Measurements from ENCODE around the gene PPP1CA. TPM values are rescaled to one million over a fixed set of nuclear protein-coding genes. Genes with fewer than 3 reads are reported as not detected.
A peak's percentile ranks its signal among the peaks of the same experiment; 100 is the strongest.

Gene PPP1CA
- total RNA-seq, 3 donors from 2014 or later (not counting 1 experiment from before 2014, with no cell fraction given) = 222 to 245 (median 233) TPM

GRCh38 chr11:67389477-67389876 is 12.2 kb downstream of the PPP1CA start:
- Mint-ChIP-seq H3K27me3 (ENCODE audit: low read depth in 2 of 2) (peaks cover 7 to 8% of the 10 kb centered on the region in 2 donors), H3K4me1 (peaks cover 22 to 42% of the 10 kb centered on the region in 2 donors), H3K9me3 (no peaks in the 10 kb centered on the region), H3K27ac (peak overlapping the region; percentile 84 to 85), H3K4me3 (peak overlapping the region; percentile 85), H3K36me3 (no peaks in the 10 kb centered on the region)
- intact Hi-C loops (cut with micrococcal nuclease) = loop anchor here (1.0 kb wide), 1 partner anchor 117 kb away; no protein-coding TSS in a partner anchor
- no peak overlapping the region for H3K27ac ChIP-seq (ENCODE audit: low read length)
- H3K36me3 ChIP-seq (ENCODE audit: control insufficient read depth, insufficient read depth, low read length) = peaks cover 4% of the 10 kb centered on the region
- ATAC-seq = peak; percentile 35 to 49 (median 47)
- WGBS (ENCODE audit: insufficient coverage) = 81% methylated on average over 6 of the region's 6 CpGs
- no peak overlapping the region for H3K4me3 ChIP-seq (ENCODE audit: low read length)
- peak; percentile 48 for TF ChIP-seq CTCF (IDR thresholded peaks at IDR 0.05)
- H3K27me3 ChIP-seq (ENCODE audit: control insufficient read depth, insufficient read depth, low read length) = no peaks in the 10 kb centered on the region
- peak; percentile 50 to 73 for DNase-seq
- H3K9me3 ChIP-seq (ENCODE audit: control insufficient read depth, insufficient read depth, low read length) = no peaks in the 10 kb centered on the region
- H3K4me1 ChIP-seq (ENCODE audit: control insufficient read depth, insufficient read depth, low read length) = peaks cover 20% of the 10 kb centered on the region

GRCh38 chr11:67387518-67387917 is 14.1 kb downstream of the PPP1CA start:
- no peak for ATAC-seq
- TF ChIP-seq CTCF (IDR thresholded peaks at IDR 0.05) = no peak
- no peaks in the 10 kb centered on the region for H3K9me3 ChIP-seq (ENCODE audit: control insufficient read depth, insufficient read depth, low read length)
- H3K27me3 ChIP-seq (ENCODE audit: control insufficient read depth, insufficient read depth, low read length) = no peaks in the 10 kb centered on the region
- H3K27ac ChIP-seq (ENCODE audit: low read length) = no peak overlapping the region
- H3K4me1 Mint-ChIP-seq = peaks cover 14 to 29% of the 10 kb centered on the region in 2 donors
- no peak overlapping the region for H3K4me3 ChIP-seq (ENCODE audit: low read length)
- peaks cover 7 to 8% of the 10 kb centered on the region in 2 donors for H3K27me3 Mint-ChIP-seq (ENCODE audit: low read depth in 2 of 2)
- peaks cover 19% of the 10 kb centered on the region for H3K4me1 ChIP-seq (ENCODE audit: control insufficient read depth, insufficient read depth, low read length)
- H3K27ac Mint-ChIP-seq = no peak overlapping the region
- H3K4me3 Mint-ChIP-seq = no peak overlapping the region
- H3K36me3 Mint-ChIP-seq = no peaks in the 10 kb centered on the region
- DNase-seq = no peak
- H3K36me3 ChIP-seq (ENCODE audit: control insufficient read depth, insufficient read depth, low read length) = no peaks in the 10 kb centered on the region
- intact Hi-C loops (cut with micrococcal nuclease) = no loop called here
- H3K9me3 Mint-ChIP-seq = no peaks in the 10 kb centered on the region
- 77% methylated on average over 4 of the region's 6 CpGs for WGBS (ENCODE audit: insufficient coverage)

GRCh38 chr11:67387069-67387468 is 14.6 kb downstream of the PPP1CA start:
- peaks cover 19% of the 10 kb centered on the region for H3K4me1 ChIP-seq (ENCODE audit: control insufficient read depth, insufficient read depth, low read length)
- H3K36me3 Mint-ChIP-seq = no peaks in the 10 kb centered on the region
- no peaks in the 10 kb centered on the region for H3K36me3 ChIP-seq (ENCODE audit: control insufficient read depth, insufficient read depth, low read length)
- H3K4me3 Mint-ChIP-seq = no peak overlapping the region
- H3K27ac Mint-ChIP-seq = no peak overlapping the region
- no peaks in the 10 kb centered on the region for H3K9me3 Mint-ChIP-seq
- DNase-seq (no peak), ATAC-seq (no peak)
- no peaks in the 10 kb centered on the region for H3K9me3 ChIP-seq (ENCODE audit: control insufficient read depth, insufficient read depth, low read length)
- 51% methylated on average over 5 of the region's 9 CpGs for WGBS (ENCODE audit: insufficient coverage)
- intact Hi-C loops (cut with micrococcal nuclease) = no loop called here
- no peaks in the 10 kb centered on the region for H3K27me3 ChIP-seq (ENCODE audit: control insufficient read depth, insufficient read depth, low read length)
- no peak for TF ChIP-seq CTCF (IDR thresholded peaks at IDR 0.05)
- H3K4me1 Mint-ChIP-seq = peaks cover 14 to 28% of the 10 kb centered on the region in 2 donors
- H3K27me3 Mint-ChIP-seq (ENCODE audit: low read depth in 2 of 2) = peaks cover 7 to 8% of the 10 kb centered on the region in 2 donors
- no peak overlapping the region for H3K27ac ChIP-seq (ENCODE audit: low read length)
- H3K4me3 ChIP-seq (ENCODE audit: low read length) = no peak overlapping the region

GRCh38 chr11:67384851-67385366 is 16.7 kb downstream of the PPP1CA start:
- no peak overlapping the region for H3K4me3 ChIP-seq (ENCODE audit: low read length)
- intact Hi-C loops (cut with micrococcal nuclease) = no loop called here

More at GRCh38 chr11:67384851-67385366, 16.7 kb downstream of the PPP1CA start:
- H3K36me3 ChIP-seq (ENCODE audit: control insufficient read depth, insufficient read depth, low read length) = no peaks in the 10 kb centered on the region
- Mint-ChIP-seq H3K27me3 (ENCODE audit: low read depth in 2 of 2) (peaks cover 7 to 8% of the 10 kb centered on the region in 2 donors), H3K27ac (no peak overlapping the region), H3K36me3 (no peaks in the 10 kb centered on the region), H3K4me3 (no peak overlapping the region), H3K9me3 (no peaks in the 10 kb centered on the region), H3K4me1 (peaks cover 25 to 32% of the 10 kb centered on the region in 2 donors)
- H3K9me3 ChIP-seq (ENCODE audit: control insufficient read depth, insufficient read depth, low read length) = no peaks in the 10 kb centered on the region
- H3K27me3 ChIP-seq (ENCODE audit: control insufficient read depth, insufficient read depth, low read length) = no peaks in the 10 kb centered on the region
- H3K27ac ChIP-seq (ENCODE audit: low read length) = no peak overlapping the region
- TF ChIP-seq CTCF (IDR thresholded peaks at IDR 0.05) = no peak
- no peak for ATAC-seq
- 97% methylated on average over 3 of the region's 3 CpGs for WGBS (ENCODE audit: insufficient coverage)
- peaks cover 24% of the 10 kb centered on the region for H3K4me1 ChIP-seq (ENCODE audit: control insufficient read depth, insufficient read depth, low read length)
- no peak for DNase-seq
